GM12878 (cell line): ENCODE measurements around the gene PRMT1. TPM values are rescaled to one million over a fixed set of nuclear protein-coding genes. Genes with fewer than 3 reads are reported as not detected.

Source experiments
- ATAC-seq: fragments of 200-7000 bp; cut with Tn5 transposase; 3 replicates; pipeline ENCODE4 v1.9.1; 2020; ENCODE audit warnings: mild to moderate bottlenecking, moderate library complexity
- BruUV-seq: library from RNA; stranded (reverse); fragments of 400-500 nt; replicated peaks from 2 replicates; lab custom pipeline; 2021; lab: Mats Ljungman, UMichigan
- CTCF ChIA-PET: fragments of 300-600 bp; sonication (Branson Sonifier 250); formaldehyde crosslinking; extraction: SDS; loops from one replicate; lab custom pipeline; 2021; ENCODE audit warnings: inconsistent platforms; lab: Yijun Ruan, JAX
- POLR2A ChIA-PET: fragments of 350-600 bp; formaldehyde crosslinking; extraction: SDS; loops from one replicate; lab custom pipeline; 2021; ENCODE audit warnings: inconsistent platforms; lab: Charles Lee
- RAD21 ChIA-PET: fragments of 300-600 bp; sonication (Branson Sonifier 250); formaldehyde crosslinking; loops from one replicate; lab custom pipeline; 2023; ENCODE audit warnings: antibody characterized with exemption; ENCODE audit not compliant: unreplicated experiment; lab: Charles Lee
- SMC1A ChIA-PET: fragments of 300-600 bp; sonication (Branson Sonifier 250); formaldehyde crosslinking; loops from one replicate; lab custom pipeline; 2023; ENCODE audit not compliant: unreplicated experiment, uncharacterized antibody; lab: Charles Lee
- DNase-seq: peaks from one replicate; pipeline ENCODE4 v3.0.0-alpha.2; 2011; ENCODE audit warnings: low read depth, low spot score
- FAIRE-seq: peaks from 3 replicates; lab custom pipeline; 2011; peaks lifted over from hg19 to GRCh38; lab: Jason Lieb, UNC
- H2AFZ ChIP-seq: 2 replicates; pipeline ENCODE4 v1.6.0; 2011; ENCODE audit warnings: low read depth, low read length, control low read depth; ENCODE audit not compliant: control insufficient read depth
- H3K27ac ChIP-seq: 2 replicates; pipeline ENCODE4 v1.5.1; 2011; ENCODE audit warnings: control low read depth; ENCODE audit not compliant: control insufficient read depth, insufficient read depth
- H3K27me3 ChIP-seq, 2 experiments: replicated peaks in 1 of 2; 2 replicates each; pipeline versions ENCODE4 v1.6.0 to v1.6.1; 2011; ENCODE audit warnings: low read length in 1 of 2; ENCODE audit not compliant: control insufficient read depth in 2 of 2, insufficient read depth in 2 of 2
- H3K36me3 ChIP-seq, 2 experiments: 2 replicates each; pipeline ENCODE4 v1.5.1; 2011; ENCODE audit warnings: low read length in 1 of 2; ENCODE audit not compliant: control insufficient read depth in 2 of 2, insufficient read depth in 2 of 2
- H3K4me1 ChIP-seq: 2 replicates; pipeline ENCODE4 v1.6.1; 2011; ENCODE audit warnings: mild to moderate bottlenecking, low read length, moderate library complexity, mixed read lengths; ENCODE audit not compliant: control insufficient read depth, insufficient read depth
- H3K4me2 ChIP-seq: 2 replicates; pipeline ENCODE4 v1.6.0; 2011; ENCODE audit warnings: control low read depth; ENCODE audit not compliant: control insufficient read depth, insufficient read depth
- H3K4me3 ChIP-seq: fragments of 200-600 bp; sonication (generic); 2 replicates; pipeline ENCODE4 v1.5.1; 2016
- H3K79me2 ChIP-seq: 2 replicates; pipeline ENCODE4 v1.6.0; 2011; ENCODE audit warnings: low read length; ENCODE audit not compliant: control insufficient read depth, insufficient read depth
- H3K9ac ChIP-seq: 2 replicates; pipeline ENCODE4 v1.8.0; 2011; ENCODE audit warnings: low read length, control low read depth, mixed read lengths; ENCODE audit not compliant: control insufficient read depth, insufficient read depth
- H3K9me3 ChIP-seq: replicated peaks from 3 replicates; pipeline ENCODE4 v1.5.1; 2011; ENCODE audit warnings: mild to moderate bottlenecking, low read length; ENCODE audit not compliant: control insufficient read depth, insufficient read depth
- H4K20me1 ChIP-seq: 2 replicates; pipeline ENCODE4 v1.6.0; 2011; ENCODE audit not compliant: control insufficient read depth, insufficient read depth
- ATF7 ChIP-seq: fragments of 450-650 bp; IDR thresholded peaks from 2 replicates; pipeline ENCODE4 v1.6.1; 2016; ENCODE audit warnings: low read depth, mild to moderate bottlenecking
- BCL11A ChIP-seq: IDR thresholded peaks from 2 replicates; pipeline ENCODE4 v1.6.1; 2011; ENCODE audit warnings: low read depth, low read length
- CREB1 ChIP-seq: IDR thresholded peaks from 2 replicates; pipeline ENCODE4 v1.6.1; 2012; ENCODE audit warnings: low read depth, mild to moderate bottlenecking, inconsistent platforms
- MEF2B ChIP-seq: fragments of 450-650 bp; IDR thresholded peaks from 2 replicates; pipeline ENCODE4 v1.6.1; 2018; ENCODE audit warnings: mild to moderate bottlenecking, moderate library complexity; ENCODE audit not compliant: partially characterized antibody, poor library complexity, severe bottlenecking
- NR2C1 ChIP-seq: fragments of 450-650 bp; IDR thresholded peaks from 2 replicates; pipeline ENCODE4 v1.6.1; 2017; ENCODE audit warnings: antibody characterized with exemption, mild to moderate bottlenecking, moderate library complexity
- RFX5 ChIP-seq: IDR thresholded peaks from 2 replicates; pipeline ENCODE4 v1.6.1; 2011; ENCODE audit warnings: low read depth, low read length, improper control_type of control experiment
- ZBED1 ChIP-seq: IDR thresholded peaks from 2 replicates; pipeline ENCODE4 v1.6.1; 2016; ENCODE audit warnings: borderline replicate concordance
- ZZZ3 ChIP-seq: IDR thresholded peaks from 2 replicates; pipeline ENCODE4 v1.6.1; 2011; ENCODE audit warnings: low read depth; ENCODE audit not compliant: control insufficient read depth, insufficient read length
- WGBS: methylation state at CpG from one replicate; pipeline ENCODE4 v1.1.6; 2016; ENCODE audit warnings: low lambda C conversion rate; ENCODE audit not compliant: insufficient replicate concordance, insufficient coverage; ENCODE audit errors: missing lambda C conversion rate; 5-methylcytosine and 5-hydroxymethylcytosine counted together
- in situ Hi-C: fragments of 300-500 bp; cut with MboI; formaldehyde crosslinking; loops from 9 replicates; pipeline ENCODE4 v1.14.3; 2018; ENCODE audit warnings: mixed read lengths
- intact Hi-C: fragments of 100-400 bp; cut with micrococcal nuclease; formaldehyde crosslinking; loops from one replicate; pipeline ENCODE4 v1.14.2; 2022; ENCODE audit not compliant: unreplicated experiment
- polyA plus RNA-seq, 11 experiments: library from polyadenylated mRNA; depleted of rRNA in 4 of 11; unstranded in 6 of 11; stranded (reverse) in 5 of 11; fragments of >200 nt; fragmentation: Nextera tagmentation in 4 of 11; fragmentation: Illumina TruSeq in 1 of 11; extraction: Ambion mirVana in 4 of 11; extraction: Trizol in 1 of 11; gene quantifications; 1 replicate in 1 of 11; 2 replicates in 10 of 11; pipeline versions ENCODE4 v1.2.1 to v1.2.3, GENCODE V29; 2011 to 2016; ENCODE audit warnings: inconsistent platforms in 2 of 11, missing spikeins in 2 of 11, low read depth in 1 of 11
- total RNA-seq, 4 experiments: library from RNA; depleted of rRNA in 3 of 4; stranded (reverse); fragments of >200 nt in 3 of 4; fragmentation: Illumina TruSeq in 1 of 4; extraction: Trizol in 1 of 4; gene quantifications; 2 replicates each; pipeline versions ENCODE4 v1.2.1 to v1.2.3, GENCODE V29; 2013 to 2021
- TF ChIP-seq, protein P1 (sequence below): IDR thresholded peaks from 2 replicates; pipeline ENCODE4 v1.6.1; 2011; ENCODE audit warnings: low read depth, low read length, improper control_type of control experiment, borderline replicate concordance
- TF ChIP-seq, protein P2 (sequence below): fragments of 450-650 bp; IDR thresholded peaks from 2 replicates; pipeline ENCODE4 v1.6.1; 2018; ENCODE audit warnings: mild to moderate bottlenecking, low read depth, moderate library complexity; ENCODE audit not compliant: partially characterized antibody
- TF ChIP-seq, protein P3 (sequence below): fragments of 450-650 bp; formaldehyde crosslinking; IDR thresholded peaks from 2 replicates; pipeline ENCODE4 v1.4.0; 2020; ENCODE audit warnings: mild to moderate bottlenecking, moderate library complexity

The PRMT1 gene
- total and polyA plus RNA-seq, 10 of the 15 experiments (the other 5 are each of a cell fraction or from before 2014, with no cell fraction given): 19.9 to 667 (median 444) TPM

DNA sequence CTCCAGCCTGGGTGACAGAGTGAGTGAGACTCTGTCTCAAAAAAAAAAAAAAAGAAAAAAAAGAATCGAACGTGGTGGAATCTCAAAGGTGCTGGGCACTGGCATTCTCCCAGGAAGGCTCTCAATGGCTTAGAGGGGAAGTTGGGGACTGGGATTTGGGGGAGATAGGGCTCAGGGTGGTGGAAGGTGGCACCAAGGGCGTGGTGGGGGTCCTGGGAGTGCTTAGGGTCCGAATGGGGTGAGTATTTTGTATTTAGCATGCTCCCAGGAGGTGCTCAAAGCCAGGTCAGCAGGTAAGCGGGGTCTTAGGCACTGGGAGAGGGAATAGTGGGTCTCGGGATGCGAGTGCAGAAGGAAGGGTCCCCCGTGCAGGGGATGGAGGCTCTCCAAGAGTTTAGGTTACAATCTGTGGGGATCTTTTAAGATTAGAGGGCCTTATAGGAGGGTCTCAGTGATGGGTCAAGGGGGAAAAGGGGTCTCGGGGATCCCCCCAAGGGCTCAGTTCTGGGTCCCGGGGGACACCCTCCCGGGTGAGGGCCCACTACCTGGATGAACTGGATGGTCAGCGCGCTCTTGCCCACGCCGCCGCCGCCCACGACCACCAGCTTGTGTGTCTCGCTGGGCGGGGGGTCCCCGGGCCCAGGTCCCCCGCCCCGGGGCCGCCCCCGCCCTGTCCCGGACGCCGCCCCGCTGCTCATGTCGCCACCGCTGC, 37.5 kb upstream of the PRMT1 start (continued):
- TF ChIP-seq, protein P1, sequence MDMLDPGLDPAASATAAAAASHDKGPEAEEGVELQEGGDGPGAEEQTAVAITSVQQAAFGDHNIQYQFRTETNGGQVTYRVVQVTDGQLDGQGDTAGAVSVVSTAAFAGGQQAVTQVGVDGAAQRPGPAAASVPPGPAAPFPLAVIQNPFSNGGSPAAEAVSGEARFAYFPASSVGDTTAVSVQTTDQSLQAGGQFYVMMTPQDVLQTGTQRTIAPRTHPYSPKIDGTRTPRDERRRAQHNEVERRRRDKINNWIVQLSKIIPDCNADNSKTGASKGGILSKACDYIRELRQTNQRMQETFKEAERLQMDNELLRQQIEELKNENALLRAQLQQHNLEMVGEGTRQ: no peak
- no peak for TF ChIP-seq BCL11A
- TF ChIP-seq, all 136 proteins: peak for 5

DNA sequence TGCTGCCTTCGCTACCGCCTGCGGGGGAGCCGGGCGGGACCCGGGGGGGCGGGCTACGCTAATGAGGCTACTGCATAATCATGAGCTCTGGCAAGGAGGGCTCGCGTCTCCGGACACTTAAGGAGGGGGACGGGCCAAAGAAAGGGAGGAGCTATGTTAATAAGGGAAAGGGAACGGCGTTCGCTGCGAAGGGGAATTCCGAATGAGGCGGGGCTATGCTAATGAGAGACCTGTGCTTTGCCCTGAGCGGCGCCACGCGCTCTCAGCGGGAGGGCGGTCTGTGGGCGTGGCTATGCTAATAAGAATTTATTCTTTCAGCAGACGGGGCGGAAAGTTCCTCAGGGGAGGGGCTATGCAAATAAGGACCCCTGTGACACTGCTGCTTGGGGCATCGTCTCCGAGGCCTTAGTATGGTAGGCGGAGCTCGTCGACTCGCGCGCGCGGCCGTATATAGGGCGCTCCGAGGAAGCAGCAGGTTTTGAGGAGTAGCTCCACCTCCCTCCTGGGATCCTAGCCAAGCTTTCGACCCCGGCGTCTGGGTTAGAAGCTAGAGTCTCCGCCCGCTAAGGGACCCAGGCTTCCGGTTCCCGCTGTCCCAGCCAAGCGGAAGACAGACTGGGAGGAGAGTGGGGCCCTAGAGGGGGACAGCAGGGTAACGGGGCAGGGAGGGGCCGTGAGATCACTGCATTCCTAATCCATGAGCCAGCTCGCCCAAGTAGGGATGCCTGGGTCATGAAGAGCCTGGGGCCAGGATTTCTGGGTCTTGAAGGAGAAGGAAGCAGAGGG, 36.8 kb upstream of the PRMT1 start, which contains the start of gene RRAS:
Gene RRAS, minus strand, starts transcription at position 31 of the 786 bp plus-strand sequence. CDS start 45 bp downstream, outside the sequence.
- H3K4me1 ChIP-seq: peaks cover 18% of the 10 kb centered on the region
- SMC1A ChIA-PET: interaction anchor here (1.0 to 1.6 kb wide), 10 partner anchors 24 to 71 kb away, joined by 4 to 15 read pairs (median 6); partner anchors contain the start of genes BCL2L12, IRF3, NOSIP and PRMT1
- intact Hi-C loops (loop anchor here (1.0 to 5.0 kb wide), 3 partner anchors 36 to 144 kb away; partner anchors contain the start of genes PRR12 and RPS11), in situ Hi-C loops (no loop called here)
- CTCF ChIA-PET: interaction anchor here (0.6 to 5.1 kb wide), 16 partner anchors 9 to 151 kb away, joined by 3 to 130 read pairs (median 4); partner anchors contain the start of genes BCL2L12, IRF3 and PRMT1
- no TSS peak for BruUV-seq
- WGBS: 2% methylated on average over 43 of the region's 51 CpGs
- no peaks in the 10 kb centered on the region for H4K20me1 ChIP-seq
- H3K27me3 ChIP-seq: no peaks in the 10 kb centered on the region
- H2AFZ ChIP-seq: peak within 1 kb of the TSS; percentile 68
- ATAC-seq (peak; percentile 79), FAIRE-seq (peak; percentile 100), DNase-seq (peak; percentile 100)
- peaks cover 36% of the 10 kb centered on the region for H3K79me2 ChIP-seq
- POLR2A ChIA-PET: interaction anchor here (0.6 to 6.5 kb wide), 26 partner anchors 8 to 1307 kb away, joined by 3 to 200 read pairs (median 4); partner anchors contain the start of genes AKT1S1, ALDH16A1, ATF5 and BCL2L12
- RAD21 ChIA-PET: interaction anchor here (0.5 to 5.1 kb wide), 21 partner anchors 10 to 693 kb away, joined by 3 to 131 read pairs (median 4); partner anchors contain the start of genes AP2A1, BCL2L12, IRF3 and NOSIP
- H3K27ac ChIP-seq: peak within 1 kb of the TSS; percentile 98
- H3K4me2 ChIP-seq: peak within 1 kb of the TSS; percentile 90
- H3K4me3 ChIP-seq: peak within 1 kb of the TSS; percentile 80
- no peaks in the 10 kb centered on the region for H3K9me3 ChIP-seq
- peak within 1 kb of the TSS; percentile 98 for H3K9ac ChIP-seq
- H3K36me3 ChIP-seq: no peaks in the 10 kb centered on the region; a peak in 1 of 4 replicates
- TF ChIP-seq ATF7 (no peak), RFX5 (no peak; the same call in 1 of the 2 replicates), MEF2B (no peak), ZZZ3 (no peak), NR2C1 (no peak), ZBED1 (no peak), CREB1 (no peak; the same call in 1 of the 2 replicates)
- TF ChIP-seq, protein P2, sequence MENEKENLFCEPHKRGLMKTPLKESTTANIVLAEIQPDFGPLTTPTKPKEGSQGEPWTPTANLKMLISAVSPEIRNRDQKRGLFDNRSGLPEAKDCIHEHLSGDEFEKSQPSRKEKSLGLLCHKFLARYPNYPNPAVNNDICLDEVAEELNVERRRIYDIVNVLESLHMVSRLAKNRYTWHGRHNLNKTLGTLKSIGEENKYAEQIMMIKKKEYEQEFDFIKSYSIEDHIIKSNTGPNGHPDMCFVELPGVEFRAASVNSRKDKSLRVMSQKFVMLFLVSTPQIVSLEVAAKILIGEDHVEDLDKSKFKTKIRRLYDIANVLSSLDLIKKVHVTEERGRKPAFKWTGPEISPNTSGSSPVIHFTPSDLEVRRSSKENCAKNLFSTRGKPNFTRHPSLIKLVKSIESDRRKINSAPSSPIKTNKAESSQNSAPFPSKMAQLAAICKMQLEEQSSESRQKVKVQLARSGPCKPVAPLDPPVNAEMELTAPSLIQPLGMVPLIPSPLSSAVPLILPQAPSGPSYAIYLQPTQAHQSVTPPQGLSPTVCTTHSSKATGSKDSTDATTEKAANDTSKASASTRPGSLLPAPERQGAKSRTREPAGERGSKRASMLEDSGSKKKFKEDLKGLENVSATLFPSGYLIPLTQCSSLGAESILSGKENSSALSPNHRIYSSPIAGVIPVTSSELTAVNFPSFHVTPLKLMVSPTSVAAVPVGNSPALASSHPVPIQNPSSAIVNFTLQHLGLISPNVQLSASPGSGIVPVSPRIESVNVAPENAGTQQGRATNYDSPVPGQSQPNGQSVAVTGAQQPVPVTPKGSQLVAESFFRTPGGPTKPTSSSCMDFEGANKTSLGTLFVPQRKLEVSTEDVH: no peak
- TF ChIP-seq, protein P3, sequence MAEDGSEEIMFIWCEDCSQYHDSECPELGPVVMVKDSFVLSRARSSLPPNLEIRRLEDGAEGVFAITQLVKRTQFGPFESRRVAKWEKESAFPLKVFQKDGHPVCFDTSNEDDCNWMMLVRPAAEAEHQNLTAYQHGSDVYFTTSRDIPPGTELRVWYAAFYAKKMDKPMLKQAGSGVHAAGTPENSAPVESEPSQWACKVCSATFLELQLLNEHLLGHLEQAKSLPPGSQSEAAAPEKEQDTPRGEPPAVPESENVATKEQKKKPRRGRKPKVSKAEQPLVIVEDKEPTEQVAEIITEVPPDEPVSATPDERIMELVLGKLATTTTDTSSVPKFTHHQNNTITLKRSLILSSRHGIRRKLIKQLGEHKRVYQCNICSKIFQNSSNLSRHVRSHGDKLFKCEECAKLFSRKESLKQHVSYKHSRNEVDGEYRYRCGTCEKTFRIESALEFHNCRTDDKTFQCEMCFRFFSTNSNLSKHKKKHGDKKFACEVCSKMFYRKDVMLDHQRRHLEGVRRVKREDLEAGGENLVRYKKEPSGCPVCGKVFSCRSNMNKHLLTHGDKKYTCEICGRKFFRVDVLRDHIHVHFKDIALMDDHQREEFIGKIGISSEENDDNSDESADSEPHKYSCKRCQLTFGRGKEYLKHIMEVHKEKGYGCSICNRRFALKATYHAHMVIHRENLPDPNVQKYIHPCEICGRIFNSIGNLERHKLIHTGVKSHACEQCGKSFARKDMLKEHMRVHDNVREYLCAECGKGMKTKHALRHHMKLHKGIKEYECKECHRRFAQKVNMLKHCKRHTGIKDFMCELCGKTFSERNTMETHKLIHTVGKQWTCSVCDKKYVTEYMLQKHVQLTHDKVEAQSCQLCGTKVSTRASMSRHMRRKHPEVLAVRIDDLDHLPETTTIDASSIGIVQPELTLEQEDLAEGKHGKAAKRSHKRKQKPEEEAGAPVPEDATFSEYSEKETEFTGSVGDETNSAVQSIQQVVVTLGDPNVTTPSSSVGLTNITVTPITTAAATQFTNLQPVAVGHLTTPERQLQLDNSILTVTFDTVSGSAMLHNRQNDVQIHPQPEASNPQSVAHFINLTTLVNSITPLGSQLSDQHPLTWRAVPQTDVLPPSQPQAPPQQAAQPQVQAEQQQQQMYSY: no peak
